Measurements from ENCODE around the gene UQCC2. TPM values are rescaled to one million over a fixed set of nuclear protein-coding genes. Genes with fewer than 3 reads are reported as not detected.

Gene UQCC2
- total and polyA plus RNA-seq, 3 donors from 2014 or later, result 18.1 to 119 (median 36.2) TPM

GRCh38 chr6:33738153-33738552 is 26.7 kb upstream of the UQCC2 start:
- no peak overlapping the region for H3K27ac ChIP-seq
- H3K36me3 ChIP-seq (ENCODE audit: low read depth, missing control alignments), result no peaks in the 10 kb centered on the region
- intact Hi-C loops (cut with DNase I; ENCODE audit: low total_unique reads), result no loop called here
- no peak for DNase-seq
- peaks cover 4% of the 10 kb centered on the region for H3K4me1 ChIP-seq
- H3K27me3 ChIP-seq, result no peaks in the 10 kb centered on the region
- no peaks in the 10 kb centered on the region for H3K9me3 ChIP-seq
- WGBS, 2 donors, result 96 to 99% methylated on average over 9 of the region's 9 CpGs
- no peak overlapping the region for H3K4me3 ChIP-seq
- TF ChIP-seq, protein P1, sequence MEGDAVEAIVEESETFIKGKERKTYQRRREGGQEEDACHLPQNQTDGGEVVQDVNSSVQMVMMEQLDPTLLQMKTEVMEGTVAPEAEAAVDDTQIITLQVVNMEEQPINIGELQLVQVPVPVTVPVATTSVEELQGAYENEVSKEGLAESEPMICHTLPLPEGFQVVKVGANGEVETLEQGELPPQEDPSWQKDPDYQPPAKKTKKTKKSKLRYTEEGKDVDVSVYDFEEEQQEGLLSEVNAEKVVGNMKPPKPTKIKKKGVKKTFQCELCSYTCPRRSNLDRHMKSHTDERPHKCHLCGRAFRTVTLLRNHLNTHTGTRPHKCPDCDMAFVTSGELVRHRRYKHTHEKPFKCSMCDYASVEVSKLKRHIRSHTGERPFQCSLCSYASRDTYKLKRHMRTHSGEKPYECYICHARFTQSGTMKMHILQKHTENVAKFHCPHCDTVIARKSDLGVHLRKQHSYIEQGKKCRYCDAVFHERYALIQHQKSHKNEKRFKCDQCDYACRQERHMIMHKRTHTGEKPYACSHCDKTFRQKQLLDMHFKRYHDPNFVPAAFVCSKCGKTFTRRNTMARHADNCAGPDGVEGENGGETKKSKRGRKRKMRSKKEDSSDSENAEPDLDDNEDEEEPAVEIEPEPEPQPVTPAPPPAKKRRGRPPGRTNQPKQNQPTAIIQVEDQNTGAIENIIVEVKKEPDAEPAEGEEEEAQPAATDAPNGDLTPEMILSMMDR (IDR thresholded peaks at IDR 0.05), result no peak
- no peak for TF ChIP-seq POLR2A (IDR thresholded peaks at IDR 0.05)

- intact Hi-C loops (cut with DNase I; ENCODE audit: low total_unique reads), result no loop called here
- Histone ChIP-seq H3K4me3 (no peak overlapping the region), H3K9me3 (no peaks in the 10 kb centered on the region), H3K27me3 (no peaks in the 10 kb centered on the region), H3K36me3 (ENCODE audit: low read depth, missing control alignments) (no peaks in the 10 kb centered on the region), H3K4me1 (peaks cover under 1% of the 10 kb centered on the region), H3K27ac (no peak overlapping the region)
- DNase-seq, result no peak
- WGBS, 2 donors, result 79 to 81% methylated on average over 9 to 15 of the region's 15 CpGs
- TF ChIP-seq, protein P1 (IDR thresholded peaks at IDR 0.05), result no peak
- no peak for TF ChIP-seq POLR2A (IDR thresholded peaks at IDR 0.05)
Measured at GRCh38 chr6:33737267-33738026, 25.9 kb upstream of the UQCC2 start.

DNA sequence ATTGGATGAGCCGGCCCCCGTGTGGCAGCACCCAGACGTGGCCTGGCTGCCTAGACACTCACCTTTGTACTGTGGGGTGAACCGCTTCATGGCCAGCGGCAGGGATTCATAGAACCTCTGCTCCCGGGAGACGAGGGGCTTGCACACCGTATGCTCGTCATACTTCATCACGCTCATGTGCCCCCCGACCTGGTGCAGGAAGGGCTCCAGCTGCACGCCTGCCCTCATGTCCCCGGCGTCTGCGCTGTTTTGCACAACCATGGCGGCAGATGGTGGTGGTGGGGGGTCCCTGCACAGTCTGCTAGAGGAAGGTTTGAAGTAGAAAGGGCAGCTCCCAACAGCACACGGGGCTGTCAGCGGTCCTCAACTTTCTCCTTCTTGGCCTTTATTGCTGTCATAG is 23.7 kb upstream of the UQCC2 start:
- WGBS, 2 donors, result 84 to 91% methylated on average over 6 to 18 of the region's 18 CpGs
- Histone ChIP-seq H3K9me3 (no peaks in the 10 kb centered on the region), H3K27ac (no peak overlapping the region), H3K36me3 (ENCODE audit: low read depth, missing control alignments) (no peaks in the 10 kb centered on the region), H3K4me3 (no peak overlapping the region), H3K27me3 (no peaks in the 10 kb centered on the region), H3K4me1 (no peaks in the 10 kb centered on the region)
- no peak for DNase-seq
- no peak for TF ChIP-seq POLR2A (IDR thresholded peaks at IDR 0.05)
- TF ChIP-seq, protein P1 (IDR thresholded peaks at IDR 0.05), result no peak
- intact Hi-C loops (cut with DNase I; ENCODE audit: low total_unique reads), result no loop called here

GRCh38 chr6:33733709-33734007 is 22.2 kb upstream of the UQCC2 start:
- no peaks in the 10 kb centered on the region for H3K9me3 ChIP-seq
- no peaks in the 10 kb centered on the region for H3K36me3 ChIP-seq (ENCODE audit: low read depth, missing control alignments)
- TF ChIP-seq POLR2A (IDR thresholded peaks at IDR 0.05), result no peak
- TF ChIP-seq, protein P1 (IDR thresholded peaks at IDR 0.05), result no peak
- intact Hi-C loops (cut with DNase I; ENCODE audit: low total_unique reads), result no loop called here
- WGBS, 2 donors, result 86 to 97% methylated on average over 8 of the region's 8 CpGs
- DNase-seq, result no peak
- H3K4me3 ChIP-seq, result no peak overlapping the region
- H3K4me1 ChIP-seq, result no peaks in the 10 kb centered on the region
- no peaks in the 10 kb centered on the region for H3K27me3 ChIP-seq
- no peak overlapping the region for H3K27ac ChIP-seq

All from testis (tissue), 3 donors.